ENCODE measurements around the gene CYLC1.

Gene CYLC1, protein sequence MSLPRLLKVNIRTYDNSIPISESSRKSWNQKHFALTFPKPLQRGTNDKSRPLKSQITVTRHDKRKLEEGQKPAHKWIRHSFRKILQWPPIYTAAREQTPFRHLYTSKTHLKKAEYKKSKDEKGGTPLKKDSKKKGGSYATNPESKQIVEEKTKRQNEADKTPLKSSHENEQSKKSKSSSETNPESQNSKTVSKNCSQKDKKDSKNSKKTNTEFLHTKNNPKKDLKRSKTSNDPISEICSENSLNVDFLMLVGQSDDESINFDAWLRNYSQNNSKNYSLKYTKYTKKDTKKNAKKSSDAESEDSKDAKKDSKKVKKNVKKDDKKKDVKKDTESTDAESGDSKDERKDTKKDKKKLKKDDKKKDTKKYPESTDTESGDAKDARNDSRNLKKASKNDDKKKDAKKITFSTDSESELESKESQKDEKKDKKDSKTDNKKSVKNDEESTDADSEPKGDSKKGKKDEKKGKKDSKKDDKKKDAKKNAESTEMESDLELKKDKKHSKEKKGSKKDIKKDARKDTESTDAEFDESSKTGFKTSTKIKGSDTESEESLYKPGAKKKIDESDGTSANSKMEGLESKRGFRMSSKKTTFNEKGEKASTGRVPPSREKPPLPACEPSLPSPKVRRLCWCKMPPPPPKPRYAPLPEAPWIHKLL

GRCh38 chrX:83860846-83861245 is at the start of gene CYLC1:
TSS of gene CYLC1 (plus strand) at chrX:83861146. CDS start at chrX:83861183, 37 bp downstream.
- in situ Hi-C loops (cut with MboI; ENCODE audit: low sequenced_read_pairs) = no loop called here
- H3K27me3 ChIP-seq (ENCODE audit: low read depth) = no peaks in the 10 kb centered on the region
- no peaks in the 10 kb centered on the region for H3K9me3 ChIP-seq
- DNase-seq (ENCODE audit: low spot score in 2 of 2) = no peak
- H3K4me3 ChIP-seq = no peak within 1 kb of the TSS
- H3K36me3 ChIP-seq (replicated peaks) = no peaks in the 10 kb centered on the region
- no peaks in the 10 kb centered on the region for H3K4me1 ChIP-seq

DNA sequence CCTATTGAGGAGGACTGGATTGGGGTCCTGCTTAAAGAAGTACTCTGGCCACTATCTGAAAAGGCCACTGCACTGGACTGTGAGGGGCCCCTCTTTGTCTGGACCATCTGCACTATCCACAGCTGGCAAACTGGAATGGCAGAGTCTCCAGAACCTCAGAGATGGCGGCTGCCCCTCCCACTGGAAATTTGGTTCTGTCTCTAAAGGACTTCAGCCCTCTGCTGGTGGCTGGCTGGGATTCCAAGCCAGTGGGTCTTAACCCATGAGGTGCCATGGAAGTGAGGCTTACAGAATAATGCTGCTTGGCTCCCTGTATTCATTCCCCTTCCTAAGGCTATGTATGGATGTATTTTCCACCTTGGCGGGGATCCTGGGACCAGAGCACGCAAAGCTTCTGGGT is 41.6 kb upstream of the CYLC1 start:
- DNase-seq (ENCODE audit: low spot score in 2 of 2) = peak in 1 of 2 experiments; percentile 19
- H3K4me1 ChIP-seq = peaks cover 22% of the 10 kb centered on the region

GRCh38 chrX:83829874-83830273 is 31.1 kb upstream of the CYLC1 start:
- in situ Hi-C loops (cut with MboI; ENCODE audit: low sequenced_read_pairs) = no loop called here
- Histone ChIP-seq H3K36me3 (replicated peaks) (no peaks in the 10 kb centered on the region), H3K27me3 (ENCODE audit: low read depth) (no peaks in the 10 kb centered on the region), H3K4me3 (no peak overlapping the region), H3K9me3 (no peaks in the 10 kb centered on the region), H3K4me1 (peaks cover 2% of the 10 kb centered on the region)
- DNase-seq (ENCODE audit: low spot score in 2 of 2) = no peak

More for the DNA sequence above, 41.6 kb upstream of the CYLC1 start:
- no peak overlapping the region for H3K4me3 ChIP-seq
- H3K36me3 ChIP-seq (replicated peaks) = no peaks in the 10 kb centered on the region
- H3K9me3 ChIP-seq = no peaks in the 10 kb centered on the region
- no peaks in the 10 kb centered on the region for H3K27me3 ChIP-seq (ENCODE audit: low read depth)
- in situ Hi-C loops (cut with MboI; ENCODE audit: low sequenced_read_pairs) = no loop called here

DNA sequence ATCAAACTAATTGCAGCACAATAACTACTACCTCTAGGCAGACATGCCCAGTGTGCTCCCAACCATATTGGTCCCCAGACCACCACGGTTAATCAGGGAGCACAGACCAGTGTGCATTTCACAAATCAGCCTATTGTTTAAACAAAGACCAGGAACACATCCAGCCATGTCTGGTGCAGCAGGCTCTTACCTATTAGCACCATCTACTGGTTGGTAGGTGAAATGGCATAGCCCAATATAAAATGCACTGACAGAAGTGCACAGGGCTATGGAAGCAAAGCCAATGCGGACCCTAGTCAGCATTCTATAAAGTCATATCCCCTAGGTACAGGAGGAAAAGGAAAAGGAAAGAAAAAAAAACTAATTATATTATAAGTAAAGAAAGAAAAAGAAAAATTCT is 15.5 kb upstream of the CYLC1 start:
- in situ Hi-C loops (cut with MboI; ENCODE audit: low sequenced_read_pairs) = no loop called here
- H3K4me1 ChIP-seq = no peaks in the 10 kb centered on the region
- no peaks in the 10 kb centered on the region for H3K9me3 ChIP-seq
- no peaks in the 10 kb centered on the region for H3K36me3 ChIP-seq (replicated peaks)
- DNase-seq (ENCODE audit: low spot score in 2 of 2) = peak; percentile 32 to 77
- H3K4me3 ChIP-seq = no peak overlapping the region
- peaks cover 3% of the 10 kb centered on the region; the same call in 1 of the 2 replicates for H3K27me3 ChIP-seq (ENCODE audit: low read depth)

- H3K4me1 ChIP-seq = no peaks in the 10 kb centered on the region; the same call in 1 of the 2 replicates
- in situ Hi-C loops (cut with MboI; ENCODE audit: low sequenced_read_pairs) = no loop called here
- no peak for DNase-seq (ENCODE audit: low spot score in 2 of 2)
- no peaks in the 10 kb centered on the region for H3K9me3 ChIP-seq
- peaks cover 3% of the 10 kb centered on the region; the same call in 1 of the 2 replicates for H3K27me3 ChIP-seq (ENCODE audit: low read depth)
- H3K4me3 ChIP-seq = no peak overlapping the region
- no peaks in the 10 kb centered on the region for H3K36me3 ChIP-seq (replicated peaks)
Observed at GRCh38 chrX:83847339-83847738, 13.6 kb upstream of the CYLC1 start.

DNA sequence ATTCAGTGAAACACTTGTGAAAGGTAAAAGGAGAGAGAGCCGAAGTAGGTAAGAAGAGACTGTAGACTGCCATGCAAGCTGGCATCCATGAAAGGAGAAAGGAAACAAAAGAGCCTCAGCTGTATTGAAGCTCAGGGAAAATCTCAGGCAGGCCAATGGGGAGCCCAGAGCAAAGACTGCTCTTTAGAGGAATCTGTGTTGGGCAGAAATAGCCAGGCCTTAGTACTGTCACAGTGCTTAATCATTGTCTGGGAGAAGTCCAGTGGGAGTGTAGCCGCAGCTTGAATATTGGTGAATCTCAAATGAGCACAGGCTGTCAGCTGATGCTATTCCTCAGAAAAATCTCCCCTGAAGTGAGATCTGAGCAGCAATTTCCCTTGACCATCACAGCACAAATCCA is 27.6 kb downstream of the CYLC1 start:
- no peaks in the 10 kb centered on the region for H3K27me3 ChIP-seq (ENCODE audit: low read depth)
- no peaks in the 10 kb centered on the region for H3K36me3 ChIP-seq (replicated peaks)
- H3K9me3 ChIP-seq = no peaks in the 10 kb centered on the region
- H3K4me3 ChIP-seq = no peak overlapping the region
- no peaks in the 10 kb centered on the region for H3K4me1 ChIP-seq
- no peak for DNase-seq (ENCODE audit: low spot score in 2 of 2)
- in situ Hi-C loops (cut with MboI; ENCODE audit: low sequenced_read_pairs) = no loop called here

GRCh38 chrX:83892433-83892832 is 31.5 kb downstream of the CYLC1 start:
- no peaks in the 10 kb centered on the region for H3K36me3 ChIP-seq (replicated peaks)
- in situ Hi-C loops (cut with MboI; ENCODE audit: low sequenced_read_pairs) = no loop called here
- H3K4me1 ChIP-seq = no peaks in the 10 kb centered on the region
- DNase-seq (ENCODE audit: low spot score in 2 of 2) = no peak
- H3K27me3 ChIP-seq (ENCODE audit: low read depth) = no peaks in the 10 kb centered on the region
- no peak overlapping the region for H3K4me3 ChIP-seq
- no peaks in the 10 kb centered on the region for H3K9me3 ChIP-seq

GRCh38 chrX:83906921-83907320 is 46.0 kb downstream of the CYLC1 start:
- in situ Hi-C loops (cut with MboI; ENCODE audit: low sequenced_read_pairs) = no loop called here

GRCh38 chrX:83916525-83916924 is 55.6 kb downstream of the CYLC1 start:
- no peaks in the 10 kb centered on the region for H3K27me3 ChIP-seq (ENCODE audit: low read depth)
- no peaks in the 10 kb centered on the region for H3K9me3 ChIP-seq
- H3K36me3 ChIP-seq (replicated peaks) = no peaks in the 10 kb centered on the region
- H3K4me3 ChIP-seq = no peak overlapping the region
- peak; percentile 51 to 59 for DNase-seq (ENCODE audit: low spot score in 2 of 2)
- no peaks in the 10 kb centered on the region for H3K4me1 ChIP-seq
- in situ Hi-C loops (cut with MboI; ENCODE audit: low sequenced_read_pairs) = no loop called here

More at GRCh38 chrX:83906921-83907320, 46.0 kb downstream of the CYLC1 start:
- Histone ChIP-seq H3K4me3 (no peak overlapping the region), H3K27me3 (ENCODE audit: low read depth) (no peaks in the 10 kb centered on the region), H3K36me3 (replicated peaks) (no peaks in the 10 kb centered on the region), H3K4me1 (no peaks in the 10 kb centered on the region), H3K9me3 (no peaks in the 10 kb centered on the region)
- no peak for DNase-seq (ENCODE audit: low spot score in 2 of 2)

DNA sequence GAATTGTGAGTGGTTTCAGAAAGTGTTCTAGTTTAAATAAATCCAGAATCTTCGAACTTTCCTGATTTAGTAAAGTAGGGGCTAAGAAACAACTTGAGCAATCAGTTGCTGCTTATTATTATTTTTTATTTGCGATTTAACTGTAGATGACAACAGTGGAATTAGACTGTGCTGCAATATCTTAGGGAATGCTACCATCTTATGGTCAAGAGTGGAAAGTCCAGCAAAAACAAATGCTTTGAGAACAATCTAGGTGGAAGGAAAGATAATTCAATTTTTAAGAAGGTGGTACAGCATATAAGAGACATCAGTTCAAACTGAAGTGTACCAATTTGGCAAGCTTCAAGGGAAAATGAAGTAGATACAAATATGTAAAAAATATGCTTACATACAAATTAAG is 73.3 kb downstream of the CYLC1 start:
- DNase-seq (ENCODE audit: low spot score in 2 of 2) = no peak
- no peaks in the 10 kb centered on the region for H3K27me3 ChIP-seq (ENCODE audit: low read depth)
- H3K4me1 ChIP-seq = no peaks in the 10 kb centered on the region
- in situ Hi-C loops (cut with MboI; ENCODE audit: low sequenced_read_pairs) = no loop called here
- H3K36me3 ChIP-seq (replicated peaks) = no peaks in the 10 kb centered on the region
- no peak overlapping the region for H3K4me3 ChIP-seq
- no peaks in the 10 kb centered on the region for H3K9me3 ChIP-seq

Measured in HAP-1 (cell line).